Measurements from ENCODE around the gene GSC2.

GRCh38 chr22:19195796-19196731, 46.0 kb upstream of the GSC2 start:
- TF ChIP-seq, protein P1, sequence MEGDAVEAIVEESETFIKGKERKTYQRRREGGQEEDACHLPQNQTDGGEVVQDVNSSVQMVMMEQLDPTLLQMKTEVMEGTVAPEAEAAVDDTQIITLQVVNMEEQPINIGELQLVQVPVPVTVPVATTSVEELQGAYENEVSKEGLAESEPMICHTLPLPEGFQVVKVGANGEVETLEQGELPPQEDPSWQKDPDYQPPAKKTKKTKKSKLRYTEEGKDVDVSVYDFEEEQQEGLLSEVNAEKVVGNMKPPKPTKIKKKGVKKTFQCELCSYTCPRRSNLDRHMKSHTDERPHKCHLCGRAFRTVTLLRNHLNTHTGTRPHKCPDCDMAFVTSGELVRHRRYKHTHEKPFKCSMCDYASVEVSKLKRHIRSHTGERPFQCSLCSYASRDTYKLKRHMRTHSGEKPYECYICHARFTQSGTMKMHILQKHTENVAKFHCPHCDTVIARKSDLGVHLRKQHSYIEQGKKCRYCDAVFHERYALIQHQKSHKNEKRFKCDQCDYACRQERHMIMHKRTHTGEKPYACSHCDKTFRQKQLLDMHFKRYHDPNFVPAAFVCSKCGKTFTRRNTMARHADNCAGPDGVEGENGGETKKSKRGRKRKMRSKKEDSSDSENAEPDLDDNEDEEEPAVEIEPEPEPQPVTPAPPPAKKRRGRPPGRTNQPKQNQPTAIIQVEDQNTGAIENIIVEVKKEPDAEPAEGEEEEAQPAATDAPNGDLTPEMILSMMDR (IDR thresholded peaks at IDR 0.05; ENCODE audit: insufficient read depth, low read depth, low read length), result no peak
- no peak for TF ChIP-seq EZH2 (IDR thresholded peaks at IDR 0.05; ENCODE audit: insufficient read depth, low read length)
